Measurements from ENCODE around the gene HINT2.

Gene HINT2

GRCh38 chr9:35776018-35776417 is 38.8 kb downstream of the HINT2 start:
- DNase-seq (ENCODE audit: low spot score) (no peak), FAIRE-seq (no peak)

DNA sequence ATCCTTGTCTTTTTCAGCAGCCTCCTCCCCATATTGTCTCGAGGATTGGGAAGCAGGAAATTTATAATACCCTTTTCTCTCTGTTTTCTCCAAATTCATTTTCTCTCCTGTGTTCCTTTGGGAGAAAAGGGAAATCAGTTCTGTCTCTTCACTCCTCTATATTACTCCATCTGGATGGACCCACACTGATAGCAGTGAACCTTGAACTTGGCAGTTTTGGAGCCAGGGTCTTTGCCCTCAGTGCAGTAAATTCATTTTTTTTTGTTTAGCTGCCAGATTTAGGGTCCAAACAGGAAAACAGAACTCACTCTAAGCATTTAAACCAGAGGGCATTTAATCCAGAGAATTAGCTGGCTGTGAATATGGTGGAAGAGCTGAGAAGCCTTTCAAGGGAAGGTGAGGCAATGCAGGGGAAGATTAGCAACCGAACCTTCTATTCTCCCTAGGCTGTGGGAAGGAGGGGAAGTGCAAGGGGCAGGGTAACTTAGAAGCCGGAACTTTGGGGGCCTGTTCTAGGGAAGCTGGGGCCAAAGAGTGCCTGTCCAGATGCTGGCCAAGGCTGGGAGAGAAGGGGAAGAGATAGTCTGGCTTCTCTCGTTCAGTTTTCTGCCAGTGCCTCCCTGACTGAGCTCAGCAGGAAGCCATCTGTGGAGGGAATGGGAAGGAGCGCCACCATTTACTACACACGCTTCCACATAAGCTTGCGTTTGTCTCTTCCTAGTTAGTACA is 39.8 kb downstream of the HINT2 start:
- FAIRE-seq (no peak), DNase-seq (ENCODE audit: low spot score) (no peak)

DNA sequence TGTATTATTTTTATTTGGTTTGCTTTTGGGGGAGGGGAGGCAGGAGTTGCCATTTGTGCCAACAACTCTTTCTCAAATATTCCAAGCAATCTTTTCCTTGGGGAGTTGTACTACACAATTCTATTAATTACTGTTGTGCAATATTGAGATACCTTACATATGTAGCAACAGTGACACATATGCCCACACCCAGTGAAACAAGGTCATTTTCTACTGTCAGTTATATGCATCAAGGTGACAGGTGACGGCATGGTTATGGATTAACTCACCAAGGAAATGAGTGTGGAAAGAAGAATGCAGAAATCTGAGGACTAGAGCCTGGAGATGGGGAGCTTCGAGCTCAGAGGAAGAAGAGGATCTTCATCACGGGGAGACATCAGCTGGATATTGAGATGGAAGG is 42.9 kb downstream of the HINT2 start:
- FAIRE-seq: no peak
- DNase-seq (ENCODE audit: low spot score): no peak

DNA sequence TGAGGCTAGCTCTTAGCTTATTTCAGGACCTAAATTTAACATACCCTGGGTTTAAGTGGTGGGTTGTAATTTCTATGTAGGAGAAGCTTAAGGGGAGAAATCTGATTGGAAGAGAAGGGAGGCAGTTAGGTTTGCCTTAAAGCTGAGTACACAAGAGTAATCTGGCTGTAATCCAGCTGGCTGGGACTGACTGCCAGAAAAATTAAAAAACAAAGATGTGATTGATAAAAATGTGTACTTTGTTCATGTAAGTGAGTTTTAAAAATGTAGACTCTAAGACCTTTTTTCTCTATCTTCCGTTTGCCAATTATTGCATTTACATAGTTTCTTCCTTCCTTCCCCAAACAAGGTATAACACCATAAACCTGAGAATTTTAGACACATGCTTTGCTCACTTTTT is 43.3 kb downstream of the HINT2 start:
- no peak for FAIRE-seq
- no peak for DNase-seq (ENCODE audit: low spot score)

GRCh38 chr9:35771075-35771433 is 43.8 kb downstream of the HINT2 start:
- DNase-seq (ENCODE audit: low spot score) (no peak), FAIRE-seq (no peak)

- FAIRE-seq: no peak
These were observed 45.1 kb downstream of the HINT2 start for GRCh38 chr9:35769763-35770162.

GRCh38 chr9:35767458-35767857 is 47.4 kb downstream of the HINT2 start:
- FAIRE-seq (no peak), DNase-seq (ENCODE audit: low spot score) (no peak)

More at GRCh38 chr9:35769763-35770162, 45.1 kb downstream of the HINT2 start:
- no peak for DNase-seq (ENCODE audit: low spot score)

- DNase-seq (ENCODE audit: low spot score): no peak
- FAIRE-seq: no peak
These were observed 47.8 kb downstream of the HINT2 start for GRCh38 chr9:35766997-35767396.

GRCh38 chr9:35763803-35764202 is 51.0 kb downstream of the HINT2 start:
- FAIRE-seq (no peak), DNase-seq (ENCODE audit: low spot score) (no peak)

- FAIRE-seq: no peak
- DNase-seq (ENCODE audit: low spot score): no peak
These were observed 51.7 kb downstream of the HINT2 start for GRCh38 chr9:35763181-35763580.
